Fibroblast of villous mesenchyme (primary cell): ENCODE data around the gene ECPAS. TPM values are rescaled to one million over a fixed set of nuclear protein-coding genes. Genes with fewer than 3 reads are reported as not detected.
"Not testable (repeated sequence)": the region's sequence is repeated elsewhere in the genome, so short reads cannot be mapped to it uniquely, and the experiment has no call there.

Source experiments
- DNase-seq: peaks from one replicate; pipeline ENCODE4 v3.0.0-alpha.2; 2010; ENCODE audit warnings: low read depth
- H3K4me3 ChIP-seq: 2 replicates; pipeline ENCODE4 v1.5.1; 2011; ENCODE audit warnings: low read depth, mild to moderate bottlenecking, low read length
- CTCF ChIP-seq: IDR thresholded peaks from 2 replicates; pipeline ENCODE4 v1.5.1; 2012; ENCODE audit warnings: low read depth, mild to moderate bottlenecking, low read length; ENCODE audit not compliant: insufficient read depth
- total RNA-seq: library from RNA; depleted of rRNA; stranded (reverse); fragments of >200 nt; gene quantifications from 2 replicates; pipeline ENCODE4 v1.2.3, GENCODE V29; 2012

Gene ECPAS
- total RNA-seq, 1 donor, result 99.3 TPM

- TF ChIP-seq CTCF, result no peak
- no peak overlapping the region for H3K4me3 ChIP-seq
- peak; percentile 74 for DNase-seq
Measured at GRCh38 chr9:111362526-111362925, 121.7 kb downstream of the ECPAS start.

GRCh38 chr9:111360881-111361280 lies 123.3 kb downstream of the ECPAS start:
- H3K4me3 ChIP-seq, result no peak overlapping the region
- no peak for TF ChIP-seq CTCF
- DNase-seq, result no peak

- peak; percentile 88 for DNase-seq
- H3K4me3 ChIP-seq, result peak overlapping the region; percentile 47
- no peak for TF ChIP-seq CTCF
Measured at GRCh38 chr9:111356481-111357244, 127.5 kb downstream of the ECPAS start.

GRCh38 chr9:111352545-111352944 lies 131.6 kb downstream of the ECPAS start:
- no peak for TF ChIP-seq CTCF
- H3K4me3 ChIP-seq, result no peak overlapping the region
- peak; percentile 20 for DNase-seq

- no peak for TF ChIP-seq CTCF
- no peak overlapping the region for H3K4me3 ChIP-seq
- DNase-seq, result no peak
Measured at GRCh38 chr9:111350556-111350955, 133.6 kb downstream of the ECPAS start.

- no peak overlapping the region for H3K4me3 ChIP-seq
- no peak for DNase-seq
- no peak for TF ChIP-seq CTCF
Measured at GRCh38 chr9:111349766-111350165, 134.4 kb downstream of the ECPAS start.

- H3K4me3 ChIP-seq, result no peak overlapping the region
- TF ChIP-seq CTCF, result no peak
- peak; percentile 37 for DNase-seq
Measured at GRCh38 chr9:111348821-111349271, 135.3 kb downstream of the ECPAS start.

- DNase-seq, H3K4me3 ChIP-seq: not testable (repeated sequence)
Measured at GRCh38 chr9:111334318-111334863, 149.8 kb downstream of the ECPAS start.
